ENCODE measurements around the gene FOXF2. TPM values are rescaled to one million over a fixed set of nuclear protein-coding genes. Genes with fewer than 3 reads are reported as not detected.

The FOXF2 gene
- total RNA-seq, 1 donor from 2014 or later, result 0.30 TPM

DNA sequence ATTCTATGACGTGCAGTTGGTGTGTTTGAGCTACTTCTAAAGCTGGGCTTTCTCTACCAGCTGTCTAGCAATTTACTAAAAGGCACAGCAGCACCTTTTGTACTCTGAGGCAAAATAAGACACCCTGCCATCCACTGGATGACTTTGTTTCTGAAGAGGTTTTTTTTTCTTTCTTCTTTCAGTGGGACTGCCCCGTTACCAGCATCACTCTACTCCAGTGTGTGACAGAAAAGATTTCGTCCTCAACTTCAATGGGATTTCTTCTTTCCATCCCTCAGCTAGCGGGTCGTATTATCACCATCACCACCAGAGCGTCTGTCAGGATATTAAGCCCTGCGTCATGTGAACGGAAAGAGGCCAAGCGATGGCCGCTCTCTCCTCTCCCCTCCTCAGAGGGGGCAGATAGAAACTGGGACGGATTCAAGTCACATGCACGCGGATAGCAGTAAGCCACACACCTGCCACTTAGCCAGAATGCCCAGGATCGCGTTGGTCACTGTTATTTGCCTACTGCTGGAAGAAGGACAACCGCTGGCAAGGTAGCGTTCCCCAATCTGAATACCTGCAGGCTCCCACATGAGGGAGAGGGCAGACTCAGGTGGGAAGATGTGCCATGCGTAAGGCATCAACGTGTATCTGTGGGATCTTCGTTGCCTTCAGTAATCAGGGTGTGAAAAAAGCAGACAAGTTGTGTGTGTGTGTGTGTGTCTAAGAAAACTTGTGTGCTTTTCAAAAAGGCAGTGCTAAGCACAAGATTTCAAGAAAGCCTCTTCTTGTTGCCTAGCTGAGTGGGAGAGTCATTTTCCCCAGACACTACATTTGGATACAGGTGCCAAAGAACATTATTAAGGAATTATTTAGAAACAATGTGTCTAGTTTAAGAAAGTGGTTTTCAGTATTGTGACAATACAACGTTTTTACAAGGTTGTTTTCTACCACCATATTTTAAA, 5.4 kb downstream of the FOXF2 start:
- intact Hi-C loops (cut with micrococcal nuclease), result no loop called here
- no peak for DNase-seq
- H3K27ac ChIP-seq (replicated peaks), result no peak overlapping the region
- H3K4me3 ChIP-seq, result no peak overlapping the region
- H3K36me3 ChIP-seq, result no peaks in the 10 kb centered on the region
- no peaks in the 10 kb centered on the region for H3K9me3 ChIP-seq (replicated peaks)
- peaks cover 29% of the 10 kb centered on the region for H3K4me1 ChIP-seq
- TF ChIP-seq CTCF (IDR thresholded peaks at IDR 0.05; ENCODE audit: borderline replicate concordance), result no peak
- H3K27me3 ChIP-seq (ENCODE audit: low read depth), result peaks cover 100% of the 10 kb centered on the region

- no peak for DNase-seq
- Histone ChIP-seq H3K27ac (replicated peaks) (no peak overlapping the region), H3K4me3 (no peak overlapping the region), H3K36me3 (no peaks in the 10 kb centered on the region), H3K27me3 (ENCODE audit: low read depth) (peaks cover 100% of the 10 kb centered on the region), H3K9me3 (replicated peaks) (no peaks in the 10 kb centered on the region), H3K4me1 (peaks cover 24% of the 10 kb centered on the region)
- intact Hi-C loops (cut with micrococcal nuclease), result no loop called here
- TF ChIP-seq CTCF (IDR thresholded peaks at IDR 0.05; ENCODE audit: borderline replicate concordance), result no peak
Observed at GRCh38 chr6:1395506-1395905, 6.1 kb downstream of the FOXF2 start.

DNA sequence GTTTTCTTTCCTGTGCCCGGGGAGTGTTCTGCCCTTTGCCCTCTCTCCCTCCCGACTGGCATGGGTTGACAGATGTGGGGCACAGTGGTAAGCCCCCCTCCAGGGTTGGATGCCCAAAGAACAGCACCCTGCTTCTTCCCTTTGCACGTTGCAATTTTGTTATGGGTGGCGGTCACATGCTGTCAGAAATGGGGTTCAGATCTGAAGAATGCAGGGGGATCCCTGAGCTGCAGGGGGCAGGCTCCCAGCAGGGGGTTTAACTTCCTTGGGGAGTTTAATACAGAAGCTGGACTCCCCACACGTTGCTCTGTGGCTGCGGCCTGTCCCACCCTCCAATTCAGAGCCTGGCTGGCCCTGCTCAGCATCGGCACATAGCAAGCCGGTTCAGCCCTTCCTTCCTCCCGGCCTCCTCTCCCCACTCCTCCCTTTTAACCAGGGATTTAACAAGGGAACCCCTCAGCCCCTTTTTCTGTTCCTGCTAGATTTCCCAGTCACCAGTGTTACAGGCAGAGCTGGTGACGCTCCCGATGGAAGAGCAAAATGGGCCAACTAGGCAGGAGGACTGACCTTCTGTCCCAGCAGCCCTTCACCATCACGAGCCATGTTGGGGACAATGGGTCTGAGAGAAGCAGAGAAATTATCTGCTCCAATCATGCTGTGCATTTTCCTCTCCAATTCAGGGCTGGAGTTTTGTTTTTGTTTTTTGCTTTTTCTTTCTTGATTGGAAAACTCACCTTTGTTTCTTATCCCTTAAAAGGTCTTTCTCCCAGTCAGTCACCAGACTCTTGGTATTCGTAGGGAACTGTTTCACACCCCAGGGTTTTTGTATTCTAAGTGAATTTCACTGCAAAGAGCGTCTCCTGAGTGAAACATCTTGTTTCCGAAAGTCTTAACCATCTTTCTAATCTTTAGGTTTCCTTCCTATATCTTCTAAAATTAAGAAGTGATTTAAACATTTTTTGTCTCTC, 6.8 kb downstream of the FOXF2 start:
- no peak overlapping the region for H3K4me3 ChIP-seq
- no peak for TF ChIP-seq CTCF (IDR thresholded peaks at IDR 0.05; ENCODE audit: borderline replicate concordance)
- H3K27me3 ChIP-seq (ENCODE audit: low read depth), result peaks cover 100% of the 10 kb centered on the region
- intact Hi-C loops (cut with micrococcal nuclease), result no loop called here
- no peaks in the 10 kb centered on the region for H3K36me3 ChIP-seq
- H3K4me1 ChIP-seq, result peaks cover 17% of the 10 kb centered on the region
- no peak overlapping the region for H3K27ac ChIP-seq (replicated peaks)
- H3K9me3 ChIP-seq (replicated peaks), result no peaks in the 10 kb centered on the region
- no peak for DNase-seq

DNA sequence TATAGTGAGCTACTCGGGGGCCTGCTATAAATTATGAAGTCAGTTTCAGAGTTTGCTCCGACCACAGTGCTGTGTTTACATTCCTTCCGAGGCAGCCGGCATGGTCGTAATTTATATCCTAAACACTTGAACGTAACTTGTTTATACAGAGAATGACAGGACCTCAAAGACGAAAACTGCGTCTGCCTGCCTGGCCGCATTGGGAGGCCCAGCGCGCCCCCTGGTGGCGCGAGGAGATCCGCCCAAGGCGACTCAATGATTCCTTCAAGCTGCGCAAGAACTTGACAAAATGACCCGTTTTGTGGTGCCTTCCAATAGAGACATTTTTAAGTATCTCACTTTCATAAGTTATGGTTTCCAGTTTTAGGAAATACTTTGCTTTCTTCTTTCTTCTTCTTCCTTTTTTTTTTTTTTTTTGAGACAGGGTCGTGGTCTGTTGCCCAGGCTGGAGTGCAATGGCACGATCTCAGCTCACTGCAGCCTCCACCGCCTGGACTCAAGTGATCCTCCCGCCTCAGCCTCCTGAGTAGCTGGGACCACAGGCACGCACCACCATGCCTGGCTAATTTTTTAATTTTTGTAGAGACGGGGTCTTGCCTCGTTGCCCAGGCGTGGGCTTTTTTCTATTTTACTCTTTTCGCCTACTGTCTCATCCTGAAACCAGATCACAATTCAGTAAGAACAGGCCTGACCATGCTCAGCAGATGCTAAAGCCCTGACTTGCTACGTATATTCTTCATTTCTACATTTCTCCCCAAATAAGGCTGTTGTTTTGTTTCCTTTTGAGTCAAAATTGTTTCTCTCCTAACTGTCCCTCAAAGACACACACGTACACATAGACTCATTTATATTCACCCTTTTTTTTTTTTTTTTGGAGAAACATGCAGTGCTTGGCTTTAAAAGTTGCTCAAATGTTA, 7.8 kb downstream of the FOXF2 start:
- Histone ChIP-seq H3K27ac (replicated peaks) (no peak overlapping the region), H3K4me3 (no peak overlapping the region), H3K9me3 (replicated peaks) (no peaks in the 10 kb centered on the region), H3K4me1 (peaks cover 17% of the 10 kb centered on the region), H3K27me3 (ENCODE audit: low read depth) (peaks cover 100% of the 10 kb centered on the region), H3K36me3 (no peaks in the 10 kb centered on the region)
- intact Hi-C loops (cut with micrococcal nuclease), result no loop called here
- peak; percentile 98 for TF ChIP-seq CTCF (IDR thresholded peaks at IDR 0.05; ENCODE audit: borderline replicate concordance)
- peak; percentile 55 for DNase-seq
